B cell (primary cell): ENCODE results near the gene CDK5R2. TPM values are rescaled to one million over a fixed set of nuclear protein-coding genes. Genes with fewer than 3 reads are reported as not detected.

Experiments used
- ATAC-seq: fragments of 200-7000 bp; cut with Tn5 transposase; one replicate; pipeline ENCODE4 v1.10.0; 2021; ENCODE audit warnings: low read depth, mild to moderate bottlenecking, moderate number of reproducible peaks, moderate library complexity
- CTCF ChIA-PET: fragments of 350-600 bp; sonication (Branson Sonifier 250); formaldehyde crosslinking; loops from one replicate; lab custom pipeline; 2021; ENCODE audit warnings: antibody characterized with exemption, inconsistent platforms; lab: Charles Lee
- POLR2A ChIA-PET: fragments of 350-600 bp; sonication (Branson Sonifier 250); formaldehyde crosslinking; loops from one replicate; lab custom pipeline; 2021; ENCODE audit warnings: antibody characterized with exemption; lab: Charles Lee
- DNase-seq: peaks from one replicate; pipeline ENCODE4 v3.0.0; 2013
- H2AFZ ChIP-seq: 2 replicates; pipeline ENCODE4 v1.6.1; 2012; ENCODE audit warnings: mild to moderate bottlenecking, low read depth, low read length; ENCODE audit not compliant: insufficient read depth, poor library complexity, severe bottlenecking
- H3K27ac ChIP-seq, 2 donors: 1 replicate in 1 of 2; 2 replicates in 1 of 2; pipeline ENCODE4 v1.5.1; 2012 to 2013; ENCODE audit warnings: low read length in 2 of 2, mild to moderate bottlenecking in 2 of 2, moderate library complexity in 1 of 2
- H3K27me3 ChIP-seq, 4 experiments: fragments of 200-600 bp in 1 of 4; sonication (generic) in 1 of 4; replicated peaks in 1 of 4; 1 replicate in 2 of 4; 2 replicates in 2 of 4; pipeline versions ENCODE4 v1.6.1 to v1.7.0; 2013 to 2016; ENCODE audit warnings: low read length in 3 of 4, mild to moderate bottlenecking in 2 of 4, mixed read lengths in 1 of 4, moderate library complexity in 1 of 4; ENCODE audit not compliant: insufficient read depth in 4 of 4, control insufficient read depth in 3 of 4; ENCODE audit errors: control extremely low read depth in 1 of 4
- H3K36me3 ChIP-seq, 2 experiments: replicated peaks in 1 of 2; 1 replicate in 1 of 2; 2 replicates in 1 of 2; pipeline versions ENCODE4 v1.6.1 to v1.7.1; 2013; ENCODE audit warnings: low read length in 1 of 2; ENCODE audit not compliant: insufficient read depth in 2 of 2, control insufficient read depth in 1 of 2; ENCODE audit errors: control extremely low read depth in 1 of 2, extremely low read depth in 1 of 2
- H3K4me1 ChIP-seq, 2 donors: fragments of 200-600 bp in 1 of 2; sonication (generic) in 1 of 2; 1 replicate in 1 of 2; 2 replicates in 1 of 2; pipeline versions ENCODE4 v1.5.1 to v1.6.1; 2013 to 2017; ENCODE audit warnings: low read length in 2 of 2; ENCODE audit not compliant: control insufficient read depth in 2 of 2, insufficient read depth in 2 of 2
- H3K4me2 ChIP-seq: replicated peaks from 2 replicates; pipeline ENCODE3; 2012; ENCODE audit warnings: mild to moderate bottlenecking, low read depth, low read length; ENCODE audit not compliant: poor library complexity, severe bottlenecking
- H3K4me3 ChIP-seq, 5 experiments: fragments of 200-600 bp in 1 of 5; sonication (generic) in 1 of 5; 1 replicate in 3 of 5; 2 replicates in 2 of 5; pipeline versions ENCODE4 v1.5.1 to v1.7.0; 2011 to 2016; ENCODE audit warnings: low read length in 4 of 5, mild to moderate bottlenecking in 4 of 5, low read depth in 2 of 5, control low read depth in 1 of 5, moderate library complexity in 1 of 5; ENCODE audit not compliant: insufficient read depth in 1 of 5; ENCODE audit errors: control extremely low read depth in 1 of 5, extremely low read depth in 1 of 5
- H3K79me2 ChIP-seq: fragments of 200-600 bp; sonication (generic); one replicate; pipeline ENCODE4 v1.6.0; 2016; ENCODE audit warnings: low read length; ENCODE audit not compliant: control insufficient read depth, insufficient read depth
- H3K9ac ChIP-seq: fragments of 200-600 bp; sonication (generic); 2 replicates; pipeline ENCODE4 v1.6.1; 2017; ENCODE audit warnings: mild to moderate bottlenecking, low read length, moderate library complexity
- H3K9me3 ChIP-seq, 3 donors: one replicate each; pipeline versions ENCODE4 v1.6.1 to v1.7.1; 2013; ENCODE audit warnings: low read length in 2 of 3; ENCODE audit not compliant: control insufficient read depth in 2 of 3, insufficient read depth in 1 of 3; ENCODE audit errors: control extremely low read depth in 1 of 3
- H4K20me1 ChIP-seq: 2 replicates; pipeline ENCODE4 v1.6.0; 2012; ENCODE audit warnings: mild to moderate bottlenecking, low read length; ENCODE audit not compliant: insufficient read depth, control insufficient read depth, poor library complexity, severe bottlenecking
- H3K27ac Mint-ChIP-seq: one replicate; pipeline ENCODE4 v1.8.0; 2021; ENCODE audit warnings: mixed read lengths
- H3K27me3 Mint-ChIP-seq: one replicate; pipeline ENCODE4 v1.8.0; 2021; ENCODE audit warnings: mixed read lengths
- H3K4me1 Mint-ChIP-seq: one replicate; pipeline ENCODE4 v1.8.0; 2021; ENCODE audit warnings: mixed read lengths
- H3K4me3 Mint-ChIP-seq: one replicate; pipeline ENCODE4 v1.8.0; 2021; ENCODE audit warnings: mixed read lengths
- H3K9me3 Mint-ChIP-seq: one replicate; pipeline ENCODE4 v1.8.0; 2022; ENCODE audit warnings: mixed read lengths; ENCODE audit not compliant: insufficient read depth
- EZH2 ChIP-seq: IDR thresholded peaks from 2 replicates; pipeline ENCODE4 v1.6.1; 2012; ENCODE audit warnings: borderline replicate concordance, low read depth, mild to moderate bottlenecking, moderate library complexity, low read length; ENCODE audit not compliant: insufficient read depth, poor library complexity, severe bottlenecking
- WGBS: methylation state at CpG from one replicate; pipeline ENCODE4 v1.1.5; 2013; ENCODE audit warnings: missing lambda C conversion rate; ENCODE audit not compliant: insufficient coverage; 5-methylcytosine and 5-hydroxymethylcytosine counted together
- intact Hi-C: fragments of 100-400 bp; cut with micrococcal nuclease; formaldehyde crosslinking; loops from one replicate; pipeline ENCODE4 v1.10.0; 2022
- polyA plus RNA-seq: library from polyadenylated mRNA; depleted of rRNA; stranded (reverse); fragments of >200 nt; gene quantifications from 2 replicates; pipeline ENCODE4 v1.2.3, GENCODE V29; 2012
- total RNA-seq, 2 donors: library from RNA; stranded (reverse); fragments of 120-200 nt in 1 of 2; gene quantifications; 1 replicate in 1 of 2; 2 replicates in 1 of 2; pipeline versions ENCODE4 v1.2.3 to v1.2.4, GENCODE V29; 2013 to 2022
- TF ChIP-seq, protein P1 (sequence below): fragments of 200-600 bp; IDR thresholded peaks from one replicate; pipeline ENCODE4 v1.8.0; 2022; ENCODE audit warnings: antibody characterized with exemption, mild to moderate bottlenecking

The CDK5R2 gene
- total and polyA plus RNA-seq, 2 donors (not counting 1 experiment from before 2014, with no cell fraction given), result not detected

DNA sequence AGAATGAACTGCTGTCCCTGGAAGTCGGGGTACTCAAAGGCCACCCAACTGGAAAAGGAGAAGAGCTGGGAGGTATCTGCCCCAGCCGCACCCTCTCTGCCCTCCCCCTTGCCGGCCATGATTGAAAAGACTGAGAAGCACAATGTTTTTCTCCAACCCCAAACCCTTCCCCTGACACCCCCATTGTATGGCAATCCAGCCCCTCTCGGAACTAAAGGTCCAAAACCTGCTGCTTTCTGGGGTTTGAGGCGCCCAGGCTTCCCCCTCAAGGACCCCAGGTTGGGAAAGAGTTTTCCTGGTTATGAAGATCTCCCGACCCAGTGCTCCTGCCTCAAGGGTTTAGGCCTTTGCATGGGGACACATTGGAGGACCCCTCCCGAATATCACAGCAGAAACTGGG, 32.7 kb downstream of the CDK5R2 start:
- peaks cover 0 to 97% (median 68%) of the 10 kb centered on the region in 4 experiments for H3K27me3 ChIP-seq
- ChIA-PET POLR2A (no interaction called here), CTCF (interaction anchor here (1.2 kb wide), 1 partner anchor 20 kb away, joined by 4 read pairs; no protein-coding TSS in a partner anchor)
- peaks cover 0 to 40% (median 0%) of the 10 kb centered on the region in 3 donors for H3K9me3 ChIP-seq
- H3K27ac ChIP-seq, result no peak overlapping the region
- H3K4me2 ChIP-seq, result no peak overlapping the region
- H3K9me3 Mint-ChIP-seq, result no peaks in the 10 kb centered on the region
- TF ChIP-seq, protein P1, sequence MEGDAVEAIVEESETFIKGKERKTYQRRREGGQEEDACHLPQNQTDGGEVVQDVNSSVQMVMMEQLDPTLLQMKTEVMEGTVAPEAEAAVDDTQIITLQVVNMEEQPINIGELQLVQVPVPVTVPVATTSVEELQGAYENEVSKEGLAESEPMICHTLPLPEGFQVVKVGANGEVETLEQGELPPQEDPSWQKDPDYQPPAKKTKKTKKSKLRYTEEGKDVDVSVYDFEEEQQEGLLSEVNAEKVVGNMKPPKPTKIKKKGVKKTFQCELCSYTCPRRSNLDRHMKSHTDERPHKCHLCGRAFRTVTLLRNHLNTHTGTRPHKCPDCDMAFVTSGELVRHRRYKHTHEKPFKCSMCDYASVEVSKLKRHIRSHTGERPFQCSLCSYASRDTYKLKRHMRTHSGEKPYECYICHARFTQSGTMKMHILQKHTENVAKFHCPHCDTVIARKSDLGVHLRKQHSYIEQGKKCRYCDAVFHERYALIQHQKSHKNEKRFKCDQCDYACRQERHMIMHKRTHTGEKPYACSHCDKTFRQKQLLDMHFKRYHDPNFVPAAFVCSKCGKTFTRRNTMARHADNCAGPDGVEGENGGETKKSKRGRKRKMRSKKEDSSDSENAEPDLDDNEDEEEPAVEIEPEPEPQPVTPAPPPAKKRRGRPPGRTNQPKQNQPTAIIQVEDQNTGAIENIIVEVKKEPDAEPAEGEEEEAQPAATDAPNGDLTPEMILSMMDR, result no peak
- TF ChIP-seq EZH2, result peak; percentile 45
- no peak for ATAC-seq
- H3K4me3 ChIP-seq, result no peak overlapping the region
- H3K27me3 Mint-ChIP-seq, result peaks cover 71% of the 10 kb centered on the region
- peaks cover 27 to 40% of the 10 kb centered on the region in 2 donors for H3K4me1 ChIP-seq
- no peaks in the 10 kb centered on the region for H3K36me3 ChIP-seq
- no peak overlapping the region for H3K4me3 Mint-ChIP-seq
- DNase-seq, result no peak
- H3K4me1 Mint-ChIP-seq, result peaks cover 15% of the 10 kb centered on the region
- 6% methylated on average over 2 of the region's 7 CpGs for WGBS
- intact Hi-C loops, result loop anchor here (10.0 kb wide), 1 partner anchor 63 kb away; no protein-coding TSS in a partner anchor
- H3K9ac ChIP-seq, result no peak overlapping the region
- no peaks in the 10 kb centered on the region for H3K79me2 ChIP-seq
- H3K27ac Mint-ChIP-seq, result no peak overlapping the region
- no peak overlapping the region for H2AFZ ChIP-seq
- H4K20me1 ChIP-seq, result no peaks in the 10 kb centered on the region

- H3K4me1 Mint-ChIP-seq, result peaks cover 15% of the 10 kb centered on the region
- H3K27ac Mint-ChIP-seq, result no peak overlapping the region
- no peak for ATAC-seq
- H3K4me3 ChIP-seq, result peak overlapping the region in 2 of 5 experiments; percentile 7 to 29
- H3K27me3 ChIP-seq, result peaks cover 0 to 97% (median 68%) of the 10 kb centered on the region in 4 experiments
- H3K27me3 Mint-ChIP-seq, result peaks cover 69% of the 10 kb centered on the region
- H3K4me3 Mint-ChIP-seq, result peak overlapping the region; percentile 34
- TF ChIP-seq, protein P1, result no peak
- no peak for TF ChIP-seq EZH2
- CTCF ChIA-PET, result interaction anchor here (1.2 kb wide), 1 partner anchor 20 kb away, joined by 4 read pairs; no protein-coding TSS in a partner anchor
- H3K79me2 ChIP-seq, result no peaks in the 10 kb centered on the region
- intact Hi-C loops, result loop anchor here (10.0 kb wide), 1 partner anchor 62 kb away; no protein-coding TSS in a partner anchor
- no peak for DNase-seq
- POLR2A ChIA-PET, result no interaction called here
- H3K4me1 ChIP-seq, result peaks cover 27 to 36% of the 10 kb centered on the region in 2 donors
- no peaks in the 10 kb centered on the region for H3K9me3 Mint-ChIP-seq
- peaks cover 0 to 37% (median 0%) of the 10 kb centered on the region in 3 donors for H3K9me3 ChIP-seq
- H3K4me2 ChIP-seq, result peak overlapping the region; percentile 71
- peak overlapping the region; percentile 23 for H3K9ac ChIP-seq
- no peaks in the 10 kb centered on the region for H4K20me1 ChIP-seq
- H3K36me3 ChIP-seq, result no peaks in the 10 kb centered on the region
- H2AFZ ChIP-seq, result peak overlapping the region; percentile 46
- H3K27ac ChIP-seq, result no peak overlapping the region
- WGBS, result 5% methylated on average over 40 of the region's 44 CpGs
Observed at GRCh38 chr2:218992703-218993344, 33.4 kb downstream of the CDK5R2 start.
